HG02610 (cell line): ENCODE results near the gene ZBTB45.
A peak's percentile ranks its signal among the peaks of the same experiment; 100 is the strongest.
"Not testable (repeated sequence)": the region's sequence is repeated elsewhere in the genome, so short reads cannot be mapped to it uniquely, and the experiment has no call there.

Source experiments
- ATAC-seq: cut with Tn5 transposase; IDR thresholded peaks from one replicate; pipeline ENCODE4 v1.9.1; 2021; ENCODE audit warnings: mild to moderate bottlenecking, moderate library complexity; ENCODE audit not compliant: unreplicated experiment

ZBTB45 gene

DNA sequence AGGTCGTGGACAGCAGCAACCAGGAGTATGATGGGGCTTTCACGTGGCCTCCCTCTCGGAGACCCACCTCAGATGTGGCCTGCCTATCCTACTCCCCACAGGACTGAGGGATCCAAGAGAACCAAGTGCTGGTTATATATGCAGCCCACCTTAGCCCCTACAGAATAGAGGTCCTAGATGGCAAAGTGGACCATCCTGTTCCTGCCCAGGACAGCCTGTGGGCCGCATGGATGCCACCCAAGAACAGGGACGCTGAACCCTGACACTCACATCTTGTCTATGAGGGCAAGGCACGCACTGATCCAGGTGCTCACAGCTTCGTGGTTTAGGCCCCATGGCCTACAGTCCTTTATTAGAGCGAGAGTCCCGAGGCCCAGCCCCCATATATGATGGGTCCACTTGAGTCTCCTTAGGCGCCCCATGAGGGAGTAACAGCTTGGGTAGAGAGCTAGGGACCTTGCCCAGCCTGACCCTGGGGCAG is 6.4 kb downstream of the ZBTB45 start:
- ATAC-seq: no peak

- no peak for ATAC-seq
Observed at GRCh38 chr19:58511353-58512208, 8.0 kb downstream of the ZBTB45 start, which contains the start of gene SLC27A5. SLC27A5 (minus strand) TSS chr19:58511992; CDS start chr19:58511955, 37 bp downstream.

GRCh38 chr19:58510084-58510862 is 9.3 kb downstream of the ZBTB45 start:
- ATAC-seq: no peak

DNA sequence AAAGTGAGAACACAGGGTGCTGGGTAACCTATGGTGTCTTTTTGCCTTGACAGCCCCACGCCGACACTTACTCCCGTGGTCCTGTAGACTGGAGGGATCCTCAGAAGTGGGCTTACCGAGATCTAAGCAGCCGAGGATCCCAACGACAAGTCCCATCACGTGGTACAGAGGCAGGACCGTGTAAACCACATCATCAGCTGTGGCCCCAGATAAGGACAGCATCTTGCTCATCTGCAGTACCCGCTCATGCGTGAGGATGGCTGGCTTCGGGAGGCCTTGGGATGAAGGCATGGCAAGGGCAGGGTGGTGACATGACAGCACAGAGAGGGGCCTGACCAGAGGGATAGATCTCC is 9.9 kb downstream of the ZBTB45 start:
- ATAC-seq: no peak

GRCh38 chr19:58507602-58508223 is 11.9 kb downstream of the ZBTB45 start:
- not testable (repeated sequence) for ATAC-seq

DNA sequence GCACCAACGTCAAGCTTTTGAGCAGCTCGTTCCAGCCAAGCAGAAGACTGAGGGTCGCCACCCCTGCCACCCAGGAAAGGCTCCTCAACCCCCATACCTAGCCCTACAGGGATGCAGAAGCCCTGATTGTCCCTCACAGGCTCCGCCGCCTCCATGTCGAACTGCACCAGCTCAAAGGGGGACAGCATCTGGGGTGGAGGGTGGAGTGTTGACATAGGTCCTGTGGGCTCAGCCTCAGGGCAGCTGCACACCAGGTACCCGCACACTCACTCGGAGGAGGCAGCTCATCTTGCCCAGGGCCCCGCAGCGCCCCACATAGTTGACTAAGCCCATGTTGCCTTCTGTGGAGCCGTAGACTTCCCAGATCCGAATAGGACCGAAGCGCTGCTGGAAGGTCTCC is 19.4 kb downstream of the ZBTB45 start:
- ATAC-seq: no peak

- ATAC-seq: peak; percentile 92
Observed at GRCh38 chr19:58499021-58499927, 20.3 kb downstream of the ZBTB45 start.

- ATAC-seq: no peak
Observed at GRCh38 chr19:58498316-58499020, 21.1 kb downstream of the ZBTB45 start.

DNA sequence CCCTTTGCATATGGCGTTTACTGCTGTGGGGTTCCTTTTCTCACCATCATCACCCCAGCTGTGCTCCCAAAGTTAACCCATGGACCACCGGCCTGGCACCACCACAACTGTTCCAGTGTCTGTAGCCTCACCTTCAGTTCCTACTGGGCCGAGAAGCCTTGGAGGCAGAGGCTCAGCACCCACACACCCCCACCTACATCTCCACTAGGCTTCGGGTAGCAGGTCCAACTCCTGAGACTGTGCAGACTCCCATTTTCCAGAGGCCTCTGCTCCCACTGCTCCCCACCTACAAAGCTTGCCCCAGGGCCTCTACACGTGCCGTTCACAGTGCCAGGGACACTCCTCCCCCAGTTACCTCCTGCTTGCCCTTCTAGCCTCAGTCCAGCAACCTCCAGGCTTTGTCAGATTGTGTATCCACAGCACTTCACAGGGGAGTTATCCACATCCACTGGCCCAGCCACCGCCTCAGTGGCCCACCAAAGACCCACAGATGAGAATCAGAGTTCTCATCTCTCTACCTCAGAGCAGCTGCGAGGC is 21.9 kb downstream of the ZBTB45 start:
- ATAC-seq: no peak

GRCh38 chr19:58492265-58492664 is 27.3 kb downstream of the ZBTB45 start:
- no peak for ATAC-seq

DNA sequence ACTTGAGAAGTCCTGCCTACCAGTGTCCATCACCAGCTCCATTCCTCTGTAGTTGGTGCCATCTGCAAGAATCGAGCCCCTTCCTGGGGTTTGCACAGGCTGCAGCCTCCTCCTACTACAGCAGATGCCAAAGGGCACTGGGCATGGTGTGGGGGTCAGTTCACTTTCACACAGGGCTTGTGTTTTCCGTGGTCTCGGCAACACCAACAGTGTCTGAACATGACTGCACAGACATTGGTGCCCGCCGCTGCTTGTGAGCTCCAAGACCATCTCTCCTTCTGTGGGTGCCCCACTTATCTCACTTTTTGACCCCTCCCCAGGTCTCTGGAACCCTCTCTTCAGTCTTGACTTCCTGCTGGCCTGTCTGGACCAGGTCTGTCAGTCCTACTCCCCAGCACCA is 28.2 kb downstream of the ZBTB45 start:
- ATAC-seq: no peak

DNA sequence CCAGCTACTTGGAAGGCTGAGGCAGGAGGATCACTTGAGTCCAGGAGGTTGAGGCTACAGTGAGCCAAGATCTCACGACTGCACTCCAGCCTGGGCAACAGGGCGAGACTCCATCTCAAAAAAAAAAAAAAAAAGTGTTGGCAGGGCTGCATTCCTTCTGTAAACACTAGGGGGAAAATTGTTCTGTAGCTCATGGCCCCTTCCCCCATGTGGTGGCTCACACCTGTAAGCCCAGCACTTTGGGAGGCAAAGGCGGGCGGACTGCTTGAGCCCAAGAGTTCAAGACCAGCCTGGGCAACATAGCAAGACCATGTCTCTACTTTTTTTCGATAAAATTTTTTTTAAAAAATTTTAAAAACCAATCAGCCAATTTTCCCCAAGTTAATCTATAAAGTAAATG is 35.3 kb downstream of the ZBTB45 start:
- ATAC-seq: not testable (repeated sequence)

DNA sequence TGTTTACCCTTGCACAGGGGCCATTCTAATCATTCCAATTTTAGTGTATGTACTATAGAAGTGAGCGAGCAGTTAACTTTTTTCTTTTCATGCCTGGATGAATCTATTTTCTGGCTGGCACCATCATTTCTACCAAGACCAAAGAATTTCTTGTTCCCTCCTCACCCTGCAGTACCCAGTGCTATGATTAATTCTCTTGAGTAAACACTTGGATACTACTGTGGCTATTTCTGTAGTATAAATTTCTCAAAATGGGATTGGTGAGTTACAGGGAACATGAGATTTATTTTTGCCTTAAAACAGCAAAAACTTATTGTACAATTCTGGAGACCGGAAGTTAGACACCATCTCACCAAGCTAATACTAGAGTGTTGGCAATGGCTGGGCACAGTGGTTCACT is 35.8 kb downstream of the ZBTB45 start:
- no peak for ATAC-seq

GRCh38 chr19:58482372-58482771 is 37.2 kb downstream of the ZBTB45 start:
- ATAC-seq: no peak

- ATAC-seq: no peak
Observed at GRCh38 chr19:58480831-58481230, 38.8 kb downstream of the ZBTB45 start.

DNA sequence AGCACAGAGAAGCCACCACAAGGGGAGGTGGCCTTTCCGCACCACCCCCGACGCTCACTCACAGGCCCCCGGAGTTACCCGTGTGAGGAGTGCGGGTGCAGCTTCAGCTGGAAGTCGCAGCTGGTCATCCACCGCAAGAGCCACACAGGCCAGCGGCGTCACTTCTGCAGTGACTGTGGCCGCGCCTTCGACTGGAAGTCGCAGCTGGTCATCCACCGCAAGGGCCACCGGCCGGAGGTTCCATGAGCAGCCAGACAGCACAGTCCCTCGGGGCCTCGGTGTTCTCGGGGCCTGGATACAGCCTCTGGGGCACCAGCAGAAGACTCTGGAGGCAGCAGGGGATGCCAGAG is 39.2 kb downstream of the ZBTB45 start:
- no peak for ATAC-seq

DNA sequence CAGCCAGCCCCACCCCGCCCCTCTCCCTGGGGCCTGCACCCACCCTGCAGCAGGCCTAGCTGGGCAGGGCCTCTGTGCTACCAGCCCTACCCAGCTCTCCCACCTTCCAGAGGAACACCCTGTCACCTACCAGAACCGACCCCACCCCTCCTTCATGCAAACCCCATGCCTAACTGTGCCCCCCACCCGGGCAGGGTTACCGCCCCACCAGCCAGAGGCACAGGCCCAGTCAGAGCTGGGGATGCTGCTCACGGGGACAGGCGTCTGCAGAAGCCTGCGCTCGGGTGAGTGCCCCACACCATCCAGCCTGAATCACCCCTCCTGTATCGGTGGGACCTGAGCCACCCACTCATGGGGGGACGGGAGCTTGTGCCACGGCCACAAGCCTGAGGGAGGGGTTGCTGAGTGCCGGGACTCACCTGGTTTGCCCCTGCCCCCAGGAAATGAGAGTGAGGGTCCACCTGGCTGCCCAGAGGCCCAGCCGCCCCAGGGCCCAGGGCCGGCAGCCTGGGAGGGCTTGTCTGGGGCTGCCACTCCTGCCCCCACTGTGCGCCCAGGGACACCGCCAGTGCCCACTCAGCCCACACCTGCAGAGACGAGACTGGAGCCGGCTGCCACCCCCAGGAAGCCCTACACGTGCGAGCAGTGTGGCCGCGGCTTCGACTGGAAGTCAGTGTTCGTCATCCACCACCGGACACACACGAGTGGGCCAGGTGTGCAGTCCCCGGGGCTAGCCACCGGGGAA is 39.7 kb downstream of the ZBTB45 start:
- no peak for ATAC-seq

GRCh38 chr19:58479303-58479702 is 40.3 kb downstream of the ZBTB45 start:
- no peak for ATAC-seq

DNA sequence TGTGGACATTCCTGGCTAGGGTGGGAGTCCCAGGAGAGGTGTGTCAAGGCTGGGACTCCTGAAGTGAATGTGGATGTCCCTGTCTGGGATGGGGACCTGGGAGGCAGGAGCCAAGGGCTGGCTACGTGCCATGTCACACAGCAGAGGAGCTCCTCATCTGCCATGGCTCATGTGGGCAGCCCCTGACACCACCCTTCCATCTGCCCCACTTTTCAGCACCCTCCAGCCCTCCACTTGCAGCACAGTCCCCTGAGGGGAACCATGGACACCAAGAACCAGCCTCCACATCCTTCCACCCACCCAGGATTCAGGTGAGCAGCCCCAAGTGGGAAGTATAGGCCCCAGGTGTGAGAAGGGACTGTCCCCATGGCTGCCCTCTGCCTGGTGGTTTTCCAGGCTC is 41.7 kb downstream of the ZBTB45 start:
- no peak for ATAC-seq
